AG04449 (cell line): ENCODE data around the gene MAP4.
A peak's percentile ranks its signal among the peaks of the same experiment; 100 is the strongest.

Experiments used
- CTCF ChIA-PET: fragments of 350-600 bp; formaldehyde crosslinking; extraction: SDS; loops from one replicate; lab custom pipeline; 2021; ENCODE audit warnings: antibody characterized with exemption; lab: Yijun Ruan, JAX
- POLR2A ChIA-PET: fragments of 400-600, 350-600 bp; formaldehyde crosslinking; extraction: SDS; loops from one replicate; lab custom pipeline; 2020; ENCODE audit warnings: antibody characterized with exemption, inconsistent platforms; lab: Yijun Ruan, JAX
- DNase-seq: peaks from one replicate; pipeline ENCODE4 v3.0.0-alpha.2; 2010; ENCODE audit warnings: low read depth, low spot score
- H3K4me3 ChIP-seq: 2 replicates; pipeline ENCODE4 v1.5.1; 2011; ENCODE audit warnings: low read depth, mild to moderate bottlenecking, control low read depth, low read length
- CTCF ChIP-seq: IDR thresholded peaks from one replicate; pipeline ENCODE4 v1.5.1; 2011; ENCODE audit warnings: mild to moderate bottlenecking, moderate library complexity, low read length, control low read depth, inconsistent platforms; ENCODE audit not compliant: insufficient read depth; ENCODE audit errors: missing control alignments

MAP4 gene

GRCh38 chr3:47991341-47991740 lies 24.9 kb downstream of the MAP4 start:
- CTCF ChIA-PET, result interaction anchor here (1.1 to 1.5 kb wide), 2 partner anchors 30 to 166 kb away, joined by 3 read pairs; no protein-coding TSS in a partner anchor
- no peak for TF ChIP-seq CTCF
- POLR2A ChIA-PET, result no interaction called here
- H3K4me3 ChIP-seq, result no peak overlapping the region
- no peak for DNase-seq

- peak; percentile 79 for DNase-seq
- POLR2A ChIA-PET, result interaction anchor here (0.6 to 0.9 kb wide), 2 partner anchors 37 to 97 kb away, joined by 3 read pairs; no protein-coding TSS in a partner anchor
- peak; percentile 78 for TF ChIP-seq CTCF
Measured at GRCh38 chr3:47989981-47990440, 26.2 kb downstream of the MAP4 start.

GRCh38 chr3:47985381-47985780 lies 30.8 kb downstream of the MAP4 start:
- CTCF ChIA-PET, result interaction anchor here (0.7 kb wide), 1 partner anchor 29 kb away, joined by 3 read pairs; no protein-coding TSS in a partner anchor
- H3K4me3 ChIP-seq, result no peak overlapping the region
- POLR2A ChIA-PET, result no interaction called here
- no peak for TF ChIP-seq CTCF
- DNase-seq, result no peak

More at GRCh38 chr3:47989981-47990440, 26.2 kb downstream of the MAP4 start:
- CTCF ChIA-PET, result interaction anchor here (0.6 to 2.6 kb wide), 47 partner anchors 10 to 193 kb away, joined by 3 to 55 read pairs (median 5); no protein-coding TSS in a partner anchor
- H3K4me3 ChIP-seq, result no peak overlapping the region

GRCh38 chr3:47984075-47984728 lies 32.0 kb downstream of the MAP4 start:
- ChIA-PET CTCF (interaction anchor here (0.7 to 1.3 kb wide), 4 partner anchors 28 to 173 kb away, joined by 3 to 6 read pairs (median 3); no protein-coding TSS in a partner anchor), POLR2A (interaction anchor here (0.5 kb wide), 1 partner anchor 177 kb away, joined by 3 read pairs; no protein-coding TSS in a partner anchor)
- no peak overlapping the region for H3K4me3 ChIP-seq
- DNase-seq, result peak; percentile 50
- no peak for TF ChIP-seq CTCF

- DNase-seq, result no peak
- no peak for TF ChIP-seq CTCF
- POLR2A ChIA-PET, result no interaction called here
- no peak overlapping the region for H3K4me3 ChIP-seq
- CTCF ChIA-PET, result interaction anchor here (0.9 to 9.3 kb wide), 5 partner anchors 9 to 178 kb away, joined by 3 to 55 read pairs (median 3); no protein-coding TSS in a partner anchor
Measured at GRCh38 chr3:47980795-47981194, 35.4 kb downstream of the MAP4 start.

- H3K4me3 ChIP-seq, result no peak overlapping the region
- DNase-seq, result no peak
- ChIA-PET POLR2A (no interaction called here), CTCF (interaction anchor here (9.3 kb wide), 1 partner anchor 11 kb away, joined by 55 read pairs; no protein-coding TSS in a partner anchor)
- TF ChIP-seq CTCF, result no peak
Measured at GRCh38 chr3:47979070-47979469, 37.1 kb downstream of the MAP4 start.
